Loucy (cell line): ENCODE results near the gene ENDOD1.

ENCODE experiments used
- EZH2phosphoT487 ChIP-seq: fragments of 200-600 bp; IDR thresholded peaks from 2 replicates; pipeline ENCODE4 v1.6.1; 2018; ENCODE audit warnings: antibody characterized with exemption, mild to moderate bottlenecking, moderate library complexity, borderline replicate concordance
- TF ChIP-seq, protein P1 (sequence below): fragments of 200-600 bp; sonication (generic); conservative IDR thresholded peaks from 2 replicates; pipeline ENCODE4 v1.5.1; 2014; ENCODE audit warnings: mild to moderate bottlenecking, antibody characterized with exemption, low read length

DNA sequence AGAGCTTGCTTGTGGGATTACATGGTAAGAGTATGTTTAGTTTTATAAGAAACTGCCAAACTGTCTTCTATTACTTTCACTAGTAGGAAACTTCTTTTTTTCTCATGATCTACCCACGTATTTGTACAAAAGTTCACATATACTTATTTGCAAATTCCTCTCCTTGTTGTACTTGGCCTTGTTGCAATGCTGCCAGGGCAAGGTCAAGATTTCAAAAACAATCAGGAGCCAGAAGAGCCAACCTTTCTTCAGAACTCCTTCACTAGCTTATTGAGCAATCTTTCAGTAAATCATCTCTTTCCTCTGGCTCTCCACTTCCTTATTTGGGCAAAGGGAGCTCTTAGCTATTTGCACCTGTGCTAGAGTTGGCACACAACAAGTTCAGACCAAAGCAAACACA, 13.2 kb upstream of the ENDOD1 start:
- TF ChIP-seq, protein P1, sequence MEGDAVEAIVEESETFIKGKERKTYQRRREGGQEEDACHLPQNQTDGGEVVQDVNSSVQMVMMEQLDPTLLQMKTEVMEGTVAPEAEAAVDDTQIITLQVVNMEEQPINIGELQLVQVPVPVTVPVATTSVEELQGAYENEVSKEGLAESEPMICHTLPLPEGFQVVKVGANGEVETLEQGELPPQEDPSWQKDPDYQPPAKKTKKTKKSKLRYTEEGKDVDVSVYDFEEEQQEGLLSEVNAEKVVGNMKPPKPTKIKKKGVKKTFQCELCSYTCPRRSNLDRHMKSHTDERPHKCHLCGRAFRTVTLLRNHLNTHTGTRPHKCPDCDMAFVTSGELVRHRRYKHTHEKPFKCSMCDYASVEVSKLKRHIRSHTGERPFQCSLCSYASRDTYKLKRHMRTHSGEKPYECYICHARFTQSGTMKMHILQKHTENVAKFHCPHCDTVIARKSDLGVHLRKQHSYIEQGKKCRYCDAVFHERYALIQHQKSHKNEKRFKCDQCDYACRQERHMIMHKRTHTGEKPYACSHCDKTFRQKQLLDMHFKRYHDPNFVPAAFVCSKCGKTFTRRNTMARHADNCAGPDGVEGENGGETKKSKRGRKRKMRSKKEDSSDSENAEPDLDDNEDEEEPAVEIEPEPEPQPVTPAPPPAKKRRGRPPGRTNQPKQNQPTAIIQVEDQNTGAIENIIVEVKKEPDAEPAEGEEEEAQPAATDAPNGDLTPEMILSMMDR, result no peak
- TF ChIP-seq EZH2phosphoT487, result no peak
